Fibroblast of skin of abdomen (primary cell): ENCODE measurements around the gene TMEM238L. TPM values are rescaled to one million over a fixed set of nuclear protein-coding genes. Genes with fewer than 3 reads are reported as not detected.
A peak's percentile ranks its signal among the peaks of the same experiment; 100 is the strongest.
"Not testable (repeated sequence)": the region's sequence is repeated elsewhere in the genome, so short reads cannot be mapped to it uniquely, and the experiment has no call there.

Experiments used
- DNase-seq: peaks from one replicate; pipeline ENCODE4 v3.0.0-alpha.2; 2013
- polyA plus RNA-seq, 2 experiments: library from polyadenylated mRNA; unstranded; fragments of 120-200 nt; gene quantifications; one replicate each; pipeline ENCODE4 v1.2.1, GENCODE V29; 2013; ENCODE audit not compliant: insufficient read length in 2 of 2

TMEM238L gene
- polyA plus RNA-seq (2013, experiment 1 of 2; ENCODE audit: insufficient read length) = not detected
- not detected for polyA plus RNA-seq (2013, experiment 2 of 2; ENCODE audit: insufficient read length)

GRCh38 chr17:10803830-10804475, at the start of gene TMEM238L:
Gene TMEM238L (minus strand): TSS chr17:10804099. CDS start chr17:10803963, 136 bp downstream.
- DNase-seq = no peak

GRCh38 chr17:10846636-10847035, 42.7 kb upstream of the TMEM238L start:
- not testable (repeated sequence) for DNase-seq

GRCh38 chr17:10845388-10845751, 41.5 kb upstream of the TMEM238L start:
- no peak for DNase-seq

GRCh38 chr17:10844621-10845387, 40.9 kb upstream of the TMEM238L start:
- peak; percentile 51 for DNase-seq

GRCh38 chr17:10843811-10844210, 39.9 kb upstream of the TMEM238L start:
- DNase-seq = no peak

GRCh38 chr17:10842658-10843057, 38.8 kb upstream of the TMEM238L start:
- DNase-seq = no peak

- no peak for DNase-seq
Measured at GRCh38 chr17:10838682-10839081, 34.8 kb upstream of the TMEM238L start.

- no peak for DNase-seq
Measured at GRCh38 chr17:10837921-10838320, 34.0 kb upstream of the TMEM238L start, which contains the start of gene PIRT. Gene PIRT (minus strand): TSS chr17:10838087. CDS start chr17:10825645, 12,442 bp downstream.

- DNase-seq = no peak
Measured at GRCh38 chr17:10836966-10837590, 33.2 kb upstream of the TMEM238L start.

GRCh38 chr17:10836145-10836544, 32.2 kb upstream of the TMEM238L start:
- no peak for DNase-seq

- DNase-seq = no peak
Measured at GRCh38 chr17:10831696-10832095, 27.8 kb upstream of the TMEM238L start.

GRCh38 chr17:10827898-10828552, 24.1 kb upstream of the TMEM238L start:
- no peak for DNase-seq

- no peak for DNase-seq
Measured at GRCh38 chr17:10824874-10825273, 21.0 kb upstream of the TMEM238L start.

- DNase-seq = no peak
Measured at GRCh38 chr17:10821770-10822169, 17.9 kb upstream of the TMEM238L start.

- DNase-seq = no peak
Measured at GRCh38 chr17:10821054-10821453, 17.2 kb upstream of the TMEM238L start.

GRCh38 chr17:10815319-10815718, 11.4 kb upstream of the TMEM238L start:
- DNase-seq = no peak

GRCh38 chr17:10814075-10814474, 10.2 kb upstream of the TMEM238L start:
- DNase-seq = no peak

GRCh38 chr17:10812674-10813073, 8.8 kb upstream of the TMEM238L start:
- no peak for DNase-seq

GRCh38 chr17:10809605-10810004, 5.7 kb upstream of the TMEM238L start:
- DNase-seq = no peak

- DNase-seq = no peak
Measured at GRCh38 chr17:10807704-10808128, 3.8 kb upstream of the TMEM238L start.

- no peak for DNase-seq
Measured at GRCh38 chr17:10806545-10807262, 2.8 kb upstream of the TMEM238L start.

- no peak for DNase-seq
Measured at GRCh38 chr17:10805911-10806310, 2.0 kb upstream of the TMEM238L start.
